ENCODE data around the gene ATG4C.

ATG4C gene

GRCh38 chr1:62887799-62888507 is 104.0 kb downstream of the ATG4C start:
- no peak for TF ChIP-seq CTCF (IDR thresholded peaks at IDR 0.05)
- DNase-seq (ENCODE audit: low spot score): no peak
- Histone ChIP-seq H3K27ac (no peak overlapping the region), H3K4me3 (no peak overlapping the region)

GRCh38 chr1:62891956-62892562 is 108.1 kb downstream of the ATG4C start:
- DNase-seq (ENCODE audit: low spot score): no peak
- TF ChIP-seq CTCF (IDR thresholded peaks at IDR 0.05): no peak
- Histone ChIP-seq H3K27ac (no peak overlapping the region), H3K4me3 (no peak overlapping the region)

DNA sequence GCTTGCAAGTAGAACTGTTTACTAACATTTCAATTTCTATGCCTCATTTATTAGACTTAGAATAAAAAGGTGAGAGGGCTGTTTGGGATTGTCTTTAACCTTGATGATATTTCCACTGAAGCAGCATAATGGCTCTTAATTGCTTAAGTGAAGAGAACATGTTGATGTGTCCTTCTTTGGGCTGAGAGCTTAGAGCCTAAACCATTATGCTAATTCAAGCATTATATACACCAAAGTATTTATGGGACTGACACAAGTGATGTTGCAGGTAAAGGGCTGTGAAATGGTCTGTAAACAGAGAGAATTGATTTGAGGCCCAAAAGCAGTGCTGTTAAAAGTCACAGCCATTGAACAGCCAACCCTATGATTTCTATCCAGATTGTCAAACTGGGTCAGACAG is 113.9 kb downstream of the ATG4C start:
- Histone ChIP-seq H3K4me3 (no peak overlapping the region), H3K27ac (no peak overlapping the region)
- no peak for DNase-seq (ENCODE audit: low spot score)
- no peak for TF ChIP-seq CTCF (IDR thresholded peaks at IDR 0.05)

DNA sequence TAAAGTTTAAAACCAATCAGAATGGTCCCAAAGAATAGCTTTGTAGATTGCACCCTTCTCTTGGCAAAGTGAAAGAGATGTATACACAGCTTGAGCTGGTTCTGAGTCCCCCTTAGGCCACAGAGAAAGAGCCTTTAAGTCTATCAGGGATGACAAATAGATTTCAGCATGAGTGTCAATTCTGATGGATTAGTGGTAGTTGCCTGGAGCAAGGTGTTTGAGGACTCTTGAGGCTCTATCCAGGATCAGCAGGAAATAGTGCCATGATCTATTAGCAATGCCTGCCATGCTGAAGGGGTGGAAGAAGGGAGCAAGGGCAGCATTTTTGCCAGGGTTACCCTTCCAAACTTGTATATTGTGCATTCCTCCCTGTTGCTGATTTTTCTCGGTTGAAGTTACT is 116.6 kb downstream of the ATG4C start:
- no peak for DNase-seq (ENCODE audit: low spot score)
- TF ChIP-seq CTCF (IDR thresholded peaks at IDR 0.05): no peak
- Histone ChIP-seq H3K4me3 (no peak overlapping the region), H3K27ac (no peak overlapping the region)

DNA sequence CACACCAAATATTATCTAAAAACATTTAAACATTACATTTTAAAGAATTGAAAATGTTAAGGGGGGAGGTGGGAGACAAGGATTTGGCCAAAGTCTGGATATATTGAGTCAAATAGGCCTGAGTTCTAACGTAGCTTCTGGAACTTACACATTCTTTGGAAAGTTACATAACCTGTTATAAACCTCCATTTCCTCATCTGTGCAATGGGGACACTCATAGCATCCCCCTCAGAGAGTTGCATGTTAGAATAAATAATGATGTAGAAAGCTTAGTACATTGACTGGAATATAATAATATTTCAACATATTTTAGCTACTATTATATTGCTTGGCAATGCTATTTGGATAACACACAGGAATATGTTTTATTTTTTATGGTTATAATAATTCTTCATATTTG is 117.7 kb downstream of the ATG4C start:
- no peak for TF ChIP-seq CTCF (IDR thresholded peaks at IDR 0.05)
- H3K27ac ChIP-seq: no peak overlapping the region
- H3K4me3 ChIP-seq: no peak overlapping the region
- no peak for DNase-seq (ENCODE audit: low spot score)

DNA sequence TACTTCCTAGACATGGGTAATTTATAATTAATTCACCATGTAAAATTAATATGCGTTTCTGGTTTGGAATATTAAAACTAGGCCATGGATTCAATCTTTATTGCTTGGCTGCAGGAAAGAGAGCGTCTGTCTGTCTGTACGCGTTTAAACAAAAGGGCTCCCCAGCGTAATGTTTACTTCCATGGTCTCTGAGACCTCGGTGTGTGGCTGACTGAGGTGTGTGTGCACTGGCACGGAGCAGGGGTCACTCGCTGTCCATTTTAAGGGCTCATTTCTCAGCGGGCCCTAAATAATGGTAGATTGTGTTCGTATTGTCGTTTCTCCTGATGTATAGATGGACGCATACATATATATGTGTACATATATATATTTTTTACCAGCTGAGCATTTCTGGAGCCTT is 119.6 kb downstream of the ATG4C start:
- Histone ChIP-seq H3K4me3 (no peak overlapping the region), H3K27ac (no peak overlapping the region)
- TF ChIP-seq CTCF (IDR thresholded peaks at IDR 0.05): no peak
- DNase-seq (ENCODE audit: low spot score): no peak
